MCF 10A (cell line): ENCODE data around the gene SORBS1. TPM values are rescaled to one million over a fixed set of nuclear protein-coding genes. Genes with fewer than 3 reads are reported as not detected.
"Not testable (repeated sequence)": the region's sequence is repeated elsewhere in the genome, so short reads cannot be mapped to it uniquely, and the experiment has no call there.

Experiments used
- BruUV-seq: library from RNA; stranded (reverse); fragments of 400-500 nt; replicated peaks from 2 replicates; lab custom pipeline; 2021; lab: Mats Ljungman, UMichigan
- CTCF ChIA-PET: fragments of 300-600 bp; sonication (Branson Sonifier 250); formaldehyde crosslinking; extraction: SDS; loops from one replicate; lab custom pipeline; 2021; ENCODE audit warnings: antibody characterized with exemption, inconsistent platforms; lab: Yijun Ruan, JAX
- POLR2A ChIA-PET: fragments of 300-600, 350-650 bp; sonication (Branson Sonifier 250); formaldehyde crosslinking; extraction: SDS; loops from one replicate; lab custom pipeline; 2020; ENCODE audit warnings: antibody characterized with exemption, inconsistent platforms; lab: Yijun Ruan, JAX
- DNase-seq: peaks from one replicate; pipeline ENCODE4 v3.0.0-alpha.2; 2018; ENCODE audit not compliant: unreplicated experiment
- H3K27ac Mint-ChIP-seq: one replicate; pipeline ENCODE4 v1.8.0; 2022; ENCODE audit warnings: mild to moderate bottlenecking, low read depth, mixed read lengths; ENCODE audit not compliant: unreplicated experiment
- H3K27me3 Mint-ChIP-seq: one replicate; pipeline ENCODE4 v1.8.0; 2022; ENCODE audit warnings: mixed read lengths; ENCODE audit not compliant: insufficient read depth, unreplicated experiment
- H3K36me3 Mint-ChIP-seq: one replicate; pipeline ENCODE4 v1.8.0; 2022; ENCODE audit warnings: mild to moderate bottlenecking, moderate library complexity, mixed read lengths; ENCODE audit not compliant: insufficient read depth, unreplicated experiment
- H3K4me1 Mint-ChIP-seq: one replicate; pipeline ENCODE4 v1.8.0; 2022; ENCODE audit warnings: mixed read lengths; ENCODE audit not compliant: insufficient read depth, unreplicated experiment
- H3K4me3 Mint-ChIP-seq: one replicate; pipeline ENCODE4 v1.8.0; 2022; ENCODE audit warnings: mild to moderate bottlenecking, moderate library complexity, mixed read lengths; ENCODE audit not compliant: unreplicated experiment
- H3K9me3 Mint-ChIP-seq: one replicate; pipeline ENCODE4 v1.8.0; 2022; ENCODE audit warnings: mixed read lengths; ENCODE audit not compliant: unreplicated experiment
- intact Hi-C: fragments of 100-400 bp; cut with micrococcal nuclease; formaldehyde crosslinking; loops from 2 replicates; pipeline ENCODE4 v1.14.1; 2022
- total RNA-seq: library from RNA; stranded (reverse); gene quantifications from 2 replicates; pipeline ENCODE4 v1.2.3, GENCODE V29; 2022
- TF ChIP-seq, protein P1 (sequence below): fragments of 200-600 bp; IDR thresholded peaks from one replicate; pipeline ENCODE4 v1.8.0; 2022; ENCODE audit warnings: antibody characterized with exemption, mild to moderate bottlenecking; ENCODE audit not compliant: unreplicated experiment

The SORBS1 gene
- total RNA-seq, 1 experiment from 2014 or later, result 1.0 TPM

DNA sequence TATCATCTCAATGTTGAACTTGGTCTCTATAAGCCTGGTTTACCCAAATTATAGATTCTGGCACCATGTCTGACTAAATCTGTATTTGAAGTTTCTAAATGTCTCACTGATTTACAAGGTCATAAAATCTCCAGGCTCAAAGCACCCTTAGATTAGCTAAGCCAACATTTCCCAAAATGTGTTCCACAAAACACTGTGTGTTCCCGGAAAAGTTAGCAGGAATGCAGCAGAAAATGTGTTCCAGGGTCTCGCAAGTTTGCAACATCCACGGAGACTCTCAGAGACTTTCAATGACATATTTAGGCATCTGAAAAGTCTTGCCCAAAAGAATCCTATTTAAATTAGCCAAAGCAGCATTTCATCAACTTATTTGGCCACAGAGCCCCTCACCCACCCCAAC is 91.9 kb downstream of the SORBS1 start:
- TF ChIP-seq, protein P1, sequence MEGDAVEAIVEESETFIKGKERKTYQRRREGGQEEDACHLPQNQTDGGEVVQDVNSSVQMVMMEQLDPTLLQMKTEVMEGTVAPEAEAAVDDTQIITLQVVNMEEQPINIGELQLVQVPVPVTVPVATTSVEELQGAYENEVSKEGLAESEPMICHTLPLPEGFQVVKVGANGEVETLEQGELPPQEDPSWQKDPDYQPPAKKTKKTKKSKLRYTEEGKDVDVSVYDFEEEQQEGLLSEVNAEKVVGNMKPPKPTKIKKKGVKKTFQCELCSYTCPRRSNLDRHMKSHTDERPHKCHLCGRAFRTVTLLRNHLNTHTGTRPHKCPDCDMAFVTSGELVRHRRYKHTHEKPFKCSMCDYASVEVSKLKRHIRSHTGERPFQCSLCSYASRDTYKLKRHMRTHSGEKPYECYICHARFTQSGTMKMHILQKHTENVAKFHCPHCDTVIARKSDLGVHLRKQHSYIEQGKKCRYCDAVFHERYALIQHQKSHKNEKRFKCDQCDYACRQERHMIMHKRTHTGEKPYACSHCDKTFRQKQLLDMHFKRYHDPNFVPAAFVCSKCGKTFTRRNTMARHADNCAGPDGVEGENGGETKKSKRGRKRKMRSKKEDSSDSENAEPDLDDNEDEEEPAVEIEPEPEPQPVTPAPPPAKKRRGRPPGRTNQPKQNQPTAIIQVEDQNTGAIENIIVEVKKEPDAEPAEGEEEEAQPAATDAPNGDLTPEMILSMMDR, result no peak
- no TSS peak for BruUV-seq
- intact Hi-C loops, result no loop called here
- Mint-ChIP-seq H3K27me3 (no peaks in the 10 kb centered on the region), H3K4me1 (peaks cover 20% of the 10 kb centered on the region), H3K4me3 (no peak overlapping the region), H3K36me3 (no peaks in the 10 kb centered on the region), H3K27ac (peak overlapping the region; percentile 2), H3K9me3 (no peaks in the 10 kb centered on the region)
- CTCF ChIA-PET, result interaction anchor here (0.6 to 1.3 kb wide), 3 partner anchors 10 to 265 kb away, joined by 3 to 4 read pairs (median 3); no protein-coding TSS in a partner anchor
- DNase-seq, result no peak
- POLR2A ChIA-PET, result no interaction called here

DNA sequence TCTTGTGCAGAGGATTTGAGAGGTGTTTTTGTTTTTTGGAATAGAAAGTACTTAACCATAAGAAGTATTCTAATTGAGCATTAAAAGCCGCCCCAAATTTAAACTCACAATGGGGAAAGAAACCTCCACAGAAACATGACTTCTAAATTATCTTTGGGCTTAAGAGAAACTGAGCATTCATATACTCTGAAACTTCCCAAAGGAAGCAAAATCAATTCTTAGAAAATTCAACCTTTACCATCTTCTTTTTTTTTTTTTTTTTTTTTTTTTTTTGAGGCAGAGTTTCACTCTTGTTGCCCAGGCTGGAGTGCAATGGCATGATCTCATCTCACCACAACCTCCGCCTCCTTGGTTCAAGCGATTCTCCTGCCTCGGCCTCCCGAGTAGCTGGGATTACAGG is 93.5 kb downstream of the SORBS1 start:
- intact Hi-C loops, result loop anchor here (1.0 kb wide), 1 partner anchor 134 kb away; no protein-coding TSS in a partner anchor
- not testable (repeated sequence) for DNase-seq, H3K27me3 Mint-ChIP-seq, H3K9me3 Mint-ChIP-seq, H3K36me3 Mint-ChIP-seq, BruUV-seq
- ChIA-PET CTCF (interaction anchor here (1.9 kb wide), 1 partner anchor 133 kb away, joined by 6 read pairs; no protein-coding TSS in a partner anchor), POLR2A (interaction anchor here (0.7 kb wide), 1 partner anchor 134 kb away, joined by 3 read pairs; no protein-coding TSS in a partner anchor)
- Mint-ChIP-seq H3K27ac (peak overlapping the region; percentile 64), H3K4me1 (peaks cover 14% of the 10 kb centered on the region), H3K4me3 (peak overlapping the region; percentile 8)

DNA sequence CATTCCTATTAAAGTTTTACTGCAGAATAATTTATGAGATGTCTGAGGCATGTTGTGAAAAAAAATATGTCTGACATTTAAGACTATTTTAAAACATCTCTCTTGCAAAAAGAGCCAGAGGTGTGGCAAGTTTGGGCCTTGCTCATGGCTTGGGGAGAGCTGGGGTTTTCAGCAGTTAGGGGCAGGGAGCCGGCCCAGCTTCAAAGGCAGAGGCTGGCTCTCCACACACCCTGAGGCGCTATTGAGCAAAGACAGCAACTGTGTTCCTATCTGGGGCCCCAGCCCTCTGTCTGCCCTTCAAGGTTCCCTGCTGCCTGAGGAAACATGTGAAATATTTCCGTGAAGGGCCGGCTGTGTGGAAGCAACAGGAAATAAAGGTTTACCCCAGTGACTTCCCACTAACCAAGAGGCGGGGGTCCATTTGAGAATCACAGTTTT is 94.0 kb downstream of the SORBS1 start:
- Mint-ChIP-seq H3K4me3 (peak overlapping the region; percentile 8), H3K27ac (peak overlapping the region; percentile 64), H3K36me3 (no peaks in the 10 kb centered on the region), H3K27me3 (no peaks in the 10 kb centered on the region), H3K9me3 (no peaks in the 10 kb centered on the region), H3K4me1 (peaks cover 14% of the 10 kb centered on the region)
- intact Hi-C loops, result loop anchor here (1.0 kb wide), 1 partner anchor 134 kb away; no protein-coding TSS in a partner anchor
- no TSS peak for BruUV-seq
- CTCF ChIA-PET, result interaction anchor here (1.9 kb wide), 1 partner anchor 134 kb away, joined by 6 read pairs; no protein-coding TSS in a partner anchor
- DNase-seq, result peak; percentile 80
- POLR2A ChIA-PET, result interaction anchor here (0.7 kb wide), 1 partner anchor 135 kb away, joined by 3 read pairs; no protein-coding TSS in a partner anchor
- TF ChIP-seq, protein P1, result no peak

DNA sequence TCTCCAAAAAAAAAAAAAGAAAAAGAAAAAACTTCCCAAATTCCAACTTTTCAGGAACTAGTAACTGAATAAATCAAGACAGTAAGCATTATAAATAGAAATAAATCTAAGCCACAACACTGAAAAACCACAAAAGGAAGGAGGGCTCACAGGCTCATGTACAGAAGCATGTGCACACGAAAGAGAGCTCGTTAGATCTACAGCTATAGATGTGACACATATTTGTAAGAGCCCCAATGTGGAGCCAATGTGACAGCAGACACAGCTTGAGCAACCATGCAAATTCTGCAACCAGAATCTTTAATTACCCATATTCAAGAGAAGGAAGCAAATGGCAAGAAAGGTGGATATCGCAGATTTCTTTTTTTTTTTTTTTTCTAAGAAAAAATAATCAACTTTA is 94.7 kb downstream of the SORBS1 start:
- BruUV-seq, result no TSS peak
- ChIA-PET POLR2A (interaction anchor here (0.6 kb wide), 1 partner anchor 474 kb away, joined by 3 read pairs; no protein-coding TSS in a partner anchor), CTCF (interaction anchor here (0.6 to 1.9 kb wide), 5 partner anchors 21 to 149 kb away, joined by 3 to 6 read pairs (median 3); no protein-coding TSS in a partner anchor)
- Mint-ChIP-seq H3K9me3 (no peaks in the 10 kb centered on the region), H3K4me1 (peaks cover 11% of the 10 kb centered on the region), H3K4me3 (no peak overlapping the region), H3K27ac (no peak overlapping the region), H3K27me3 (no peaks in the 10 kb centered on the region), H3K36me3 (no peaks in the 10 kb centered on the region)
- no peak for DNase-seq
- TF ChIP-seq, protein P1, result no peak
- intact Hi-C loops, result no loop called here
